ENCODE measurements around the gene CCNQ. TPM values are rescaled to one million over a fixed set of nuclear protein-coding genes. Genes with fewer than 3 reads are reported as not detected.
A peak's percentile ranks its signal among the peaks of the same experiment; 100 is the strongest.

CCNQ gene
- total RNA-seq, 6 experiments from 2014 or later = 25.7 to 31.9 (median 29.6) TPM

GRCh38 chrX:153551135-153551534 is 47.8 kb downstream of the CCNQ start:
- Mint-ChIP-seq H3K27ac (no peak overlapping the region; the same call in 1 of the 2 replicates), H3K36me3 (ENCODE audit: low read depth) (no peaks in the 10 kb centered on the region), H3K4me1 (ENCODE audit: low read depth) (peaks cover 11% of the 10 kb centered on the region), H3K4me3 (no peak overlapping the region), H3K27me3 (ENCODE audit: insufficient read depth) (peaks cover 14% of the 10 kb centered on the region), H3K9me3 (no peaks in the 10 kb centered on the region)
- peak; percentile 55 for DNase-seq
- TF ChIP-seq CTCF (IDR thresholded peaks at IDR 0.05) = no peak

GRCh38 chrX:153549807-153550206 is 49.1 kb downstream of the CCNQ start:
- H3K4me3 Mint-ChIP-seq = no peak overlapping the region
- peaks cover 9% of the 10 kb centered on the region for H3K27me3 Mint-ChIP-seq (ENCODE audit: insufficient read depth)
- no peaks in the 10 kb centered on the region for H3K9me3 Mint-ChIP-seq
- DNase-seq = no peak
- H3K4me1 Mint-ChIP-seq (ENCODE audit: low read depth) = peaks cover 11% of the 10 kb centered on the region
- no peaks in the 10 kb centered on the region for H3K36me3 Mint-ChIP-seq (ENCODE audit: low read depth)
- no peak overlapping the region for H3K27ac Mint-ChIP-seq
- TF ChIP-seq CTCF (IDR thresholded peaks at IDR 0.05) = 0 out of 2 replicates have a peak, but pooled peaks have one; percentile 12

- DNase-seq = no peak
- TF ChIP-seq CTCF (IDR thresholded peaks at IDR 0.05) = no peak
- no peaks in the 10 kb centered on the region for H3K36me3 Mint-ChIP-seq (ENCODE audit: low read depth)
- peaks cover 9% of the 10 kb centered on the region for H3K27me3 Mint-ChIP-seq (ENCODE audit: insufficient read depth)
- peaks cover 11% of the 10 kb centered on the region for H3K4me1 Mint-ChIP-seq (ENCODE audit: low read depth)
- H3K9me3 Mint-ChIP-seq = no peaks in the 10 kb centered on the region
- H3K27ac Mint-ChIP-seq = no peak overlapping the region
- no peak overlapping the region for H3K4me3 Mint-ChIP-seq
Observed at GRCh38 chrX:153549231-153549630, 49.7 kb downstream of the CCNQ start.

- H3K4me1 Mint-ChIP-seq (ENCODE audit: low read depth) = peaks cover 11% of the 10 kb centered on the region
- H3K9me3 Mint-ChIP-seq = no peaks in the 10 kb centered on the region
- H3K27ac Mint-ChIP-seq = no peak overlapping the region
- H3K36me3 Mint-ChIP-seq (ENCODE audit: low read depth) = no peaks in the 10 kb centered on the region
- peaks cover 9% of the 10 kb centered on the region for H3K27me3 Mint-ChIP-seq (ENCODE audit: insufficient read depth)
- no peak overlapping the region for H3K4me3 Mint-ChIP-seq
- DNase-seq = peak; percentile 10
- no peak for TF ChIP-seq CTCF (IDR thresholded peaks at IDR 0.05)
Observed at GRCh38 chrX:153547195-153547594, 51.7 kb downstream of the CCNQ start.

- Mint-ChIP-seq H3K4me3 (no peak overlapping the region), H3K9me3 (no peaks in the 10 kb centered on the region), H3K27me3 (ENCODE audit: insufficient read depth) (peaks cover 7% of the 10 kb centered on the region), H3K27ac (no peak overlapping the region), H3K4me1 (ENCODE audit: low read depth) (peaks cover 8% of the 10 kb centered on the region), H3K36me3 (ENCODE audit: low read depth) (no peaks in the 10 kb centered on the region)
- TF ChIP-seq CTCF (IDR thresholded peaks at IDR 0.05) = no peak
- no peak for DNase-seq
Observed at GRCh38 chrX:153546386-153546785, 52.6 kb downstream of the CCNQ start.

GRCh38 chrX:153544727-153545126 is 54.2 kb downstream of the CCNQ start:
- H3K4me3 Mint-ChIP-seq = no peak overlapping the region
- H3K27me3 Mint-ChIP-seq (ENCODE audit: insufficient read depth) = peaks cover 7% of the 10 kb centered on the region
- no peak for DNase-seq
- no peaks in the 10 kb centered on the region for H3K9me3 Mint-ChIP-seq
- TF ChIP-seq CTCF (IDR thresholded peaks at IDR 0.05) = no peak
- H3K27ac Mint-ChIP-seq = no peak overlapping the region
- H3K4me1 Mint-ChIP-seq (ENCODE audit: low read depth) = no peaks in the 10 kb centered on the region
- H3K36me3 Mint-ChIP-seq (ENCODE audit: low read depth) = no peaks in the 10 kb centered on the region

Data from HFFc6 (cell line).